CD8-positive, alpha-beta memory T cell (primary cell): ENCODE data around the gene ZFP57. TPM values are rescaled to one million over a fixed set of nuclear protein-coding genes. Genes with fewer than 3 reads are reported as not detected.
A peak's percentile ranks its signal among the peaks of the same experiment; 100 is the strongest.

Source experiments
- CTCF ChIA-PET: fragments of 350-600 bp; sonication (Branson Sonifier 250); formaldehyde crosslinking; loops from one replicate; lab custom pipeline; 2021; ENCODE audit warnings: antibody characterized with exemption; lab: Charles Lee
- POLR2A ChIA-PET: fragments of 350-600 bp; sonication (Branson Sonifier 250); formaldehyde crosslinking; loops from one replicate; lab custom pipeline; 2021; ENCODE audit warnings: antibody characterized with exemption; lab: Charles Lee
- DNase-seq, 5 donors: peaks; one replicate each; pipeline versions ENCODE4 v3.0.0 to v3.0.0-alpha.2; 2020 to 2022; ENCODE audit warnings: mixed read lengths in 1 of 5
- H3K27ac ChIP-seq: one replicate; pipeline ENCODE4 v1.7.0; 2013; ENCODE audit warnings: low read depth, mild to moderate bottlenecking, low read length, moderate library complexity
- H3K27me3 ChIP-seq: 2 replicates; pipeline ENCODE4 v1.7.0; 2013; ENCODE audit warnings: low read length, mild to moderate bottlenecking; ENCODE audit not compliant: insufficient read depth, poor library complexity, severe bottlenecking
- H3K36me3 ChIP-seq: 2 replicates; pipeline ENCODE4 v1.7.0; 2013; ENCODE audit warnings: mild to moderate bottlenecking, low read length, moderate library complexity; ENCODE audit not compliant: insufficient read depth
- H3K4me1 ChIP-seq: 2 replicates; pipeline ENCODE4 v1.7.0; 2013; ENCODE audit warnings: mild to moderate bottlenecking, low read length, moderate library complexity; ENCODE audit not compliant: insufficient read depth
- H3K4me3 ChIP-seq: 2 replicates; pipeline ENCODE4 v1.7.0; 2013; ENCODE audit warnings: mild to moderate bottlenecking, low read length
- H3K9me3 ChIP-seq: 2 replicates; pipeline ENCODE4 v1.7.0; 2013; ENCODE audit warnings: mild to moderate bottlenecking, low read length
- H3K27ac Mint-ChIP-seq, 8 donors: one replicate each; pipeline ENCODE4 v1.8.0; 2020 to 2021; ENCODE audit warnings: mixed read lengths in 8 of 8, mild to moderate bottlenecking in 6 of 8, inconsistent platforms in 3 of 8, moderate library complexity in 3 of 8
- H3K27me3 Mint-ChIP-seq, 2 donors: one replicate each; pipeline ENCODE4 v1.8.0; 2020 to 2021; ENCODE audit warnings: mixed read lengths in 2 of 2, mild to moderate bottlenecking in 1 of 2, moderate library complexity in 1 of 2
- H3K36me3 Mint-ChIP-seq, 3 donors: one replicate each; pipeline ENCODE4 v1.8.0; 2020 to 2021; ENCODE audit warnings: mixed read lengths in 3 of 3, inconsistent platforms in 1 of 3, mild to moderate bottlenecking in 1 of 3
- H3K4me1 Mint-ChIP-seq, 3 donors: one replicate each; pipeline ENCODE4 v1.8.0; 2020 to 2021; ENCODE audit warnings: mixed read lengths in 3 of 3, inconsistent platforms in 1 of 3, mild to moderate bottlenecking in 1 of 3
- H3K4me3 Mint-ChIP-seq, 7 donors: one replicate each; pipeline ENCODE4 v1.8.0; 2020 to 2021; ENCODE audit warnings: mixed read lengths in 7 of 7, mild to moderate bottlenecking in 6 of 7, moderate library complexity in 4 of 7, inconsistent platforms in 2 of 7
- H3K9me3 Mint-ChIP-seq, 5 donors: one replicate each; pipeline ENCODE4 v1.8.0; 2020 to 2022; ENCODE audit warnings: mixed read lengths in 5 of 5, mild to moderate bottlenecking in 3 of 5, moderate library complexity in 2 of 5, inconsistent platforms in 1 of 5
- polyA plus RNA-seq: library from polyadenylated mRNA; unstranded; fragments of 300-500 nt; fragmentation: Illumina TruSeq; gene quantifications from one replicate; pipeline ENCODE4 v1.2.3, GENCODE V29; 2021
- total RNA-seq, 2 experiments: library from RNA; stranded (reverse); gene quantifications; one replicate each; pipeline ENCODE4 v1.2.3, GENCODE V29; 2021

Gene ZFP57
- total and polyA plus RNA-seq, 3 experiments from 2014 or later, result 2.2 to 9.2 (median 9.0) TPM

DNA sequence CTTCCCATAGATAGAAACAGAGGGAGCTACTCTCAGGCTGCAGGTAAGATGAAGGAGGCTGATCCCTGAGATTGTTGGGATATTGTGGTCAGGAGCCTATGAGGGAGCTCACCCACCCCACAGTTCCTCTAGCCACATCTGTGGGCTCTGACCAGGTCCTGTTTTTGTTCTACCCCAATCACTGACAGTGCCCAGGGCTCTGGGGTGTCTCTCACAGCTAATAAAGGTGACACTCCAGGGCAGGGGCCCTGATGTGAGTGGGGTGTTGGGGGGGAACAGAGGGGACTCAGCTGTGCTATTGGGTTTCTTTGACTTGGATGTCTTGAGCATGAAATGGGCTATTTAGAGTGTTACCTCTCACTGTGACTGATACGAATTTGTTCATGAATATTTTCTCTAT, 45.0 kb upstream of the ZFP57 start:
- H3K4me1 ChIP-seq, result peaks cover 51% of the 10 kb centered on the region
- H3K27ac Mint-ChIP-seq, result peak overlapping the region; percentile 41 to 99 (median 96)
- peak overlapping the region; percentile 94 to 97 (median 97) for H3K4me3 Mint-ChIP-seq
- H3K27me3 ChIP-seq, result no peaks in the 10 kb centered on the region
- CTCF ChIA-PET, result interaction anchor here (0.7 to 3.9 kb wide), 10 partner anchors 9 to 405 kb away, joined by 3 to 19 read pairs (median 4); no protein-coding TSS in a partner anchor
- H3K36me3 Mint-ChIP-seq, result peaks cover 21 to 61% (median 22%) of the 10 kb centered on the region in 3 donors
- peak overlapping the region; percentile 97 for H3K4me3 ChIP-seq
- DNase-seq, result no peak
- no peak overlapping the region for H3K27ac ChIP-seq
- H3K36me3 ChIP-seq, result peaks cover 32% of the 10 kb centered on the region
- POLR2A ChIA-PET, result interaction anchor here (0.7 to 1.6 kb wide), 6 partner anchors 8 to 40 kb away, joined by 4 to 10 read pairs (median 6); no protein-coding TSS in a partner anchor
- no peaks in the 10 kb centered on the region for H3K9me3 ChIP-seq
- H3K27me3 Mint-ChIP-seq, result peaks cover 0 to 10% of the 10 kb centered on the region in 2 donors
- H3K9me3 Mint-ChIP-seq, result no peaks in the 10 kb centered on the region
- H3K4me1 Mint-ChIP-seq, result peaks cover 73 to 79% (median 78%) of the 10 kb centered on the region in 3 donors

DNA sequence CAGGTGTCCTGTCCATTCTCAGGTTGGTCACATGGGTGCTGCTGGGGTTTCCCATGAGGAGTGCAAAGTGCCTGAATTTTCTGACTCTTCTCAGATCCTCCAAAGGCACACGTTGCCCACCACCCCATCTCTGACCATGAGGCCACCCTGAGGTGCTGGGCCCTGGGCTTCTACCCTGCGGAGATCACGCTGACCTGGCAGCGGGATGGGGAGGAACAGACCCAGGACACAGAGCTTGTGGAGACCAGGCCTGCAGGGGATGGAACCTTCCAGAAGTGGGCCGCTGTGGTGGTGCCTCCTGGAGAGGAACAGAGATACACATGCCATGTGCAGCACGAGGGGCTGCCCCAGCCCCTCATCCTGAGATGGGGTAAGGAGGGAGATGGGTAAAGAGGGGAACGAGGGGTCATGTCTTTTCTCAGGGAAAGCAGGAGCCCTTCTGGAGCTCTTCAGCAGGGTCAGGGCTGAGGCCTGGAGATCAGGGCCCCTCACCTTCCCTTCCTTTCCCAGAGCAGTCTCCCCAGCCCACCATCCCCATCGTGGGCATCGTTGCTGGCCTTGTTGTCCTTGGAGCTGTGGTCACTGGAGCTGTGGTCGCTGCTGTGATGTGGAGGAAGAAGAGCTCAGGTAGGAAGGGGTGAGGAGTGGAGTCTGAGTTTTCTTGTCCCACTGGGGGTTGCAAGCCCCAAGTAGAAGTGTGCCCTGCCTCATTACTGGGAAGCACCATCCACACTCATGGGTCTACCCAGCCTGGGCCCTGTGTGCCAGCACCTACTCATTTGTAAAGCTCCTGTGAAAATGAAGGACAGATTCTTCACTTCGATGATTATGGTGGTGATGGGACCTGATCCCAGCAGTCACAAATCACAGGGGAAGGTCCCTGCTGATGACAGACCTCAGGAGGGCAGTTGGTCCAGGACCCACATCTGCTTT, 44.3 kb upstream of the ZFP57 start:
- H3K27me3 ChIP-seq, result no peaks in the 10 kb centered on the region
- Mint-ChIP-seq H3K36me3 (peaks cover 21 to 61% (median 22%) of the 10 kb centered on the region in 3 donors), H3K9me3 (no peaks in the 10 kb centered on the region), H3K27me3 (peaks cover 0 to 10% of the 10 kb centered on the region in 2 donors), H3K4me1 (peaks cover 65 to 72% (median 71%) of the 10 kb centered on the region in 3 donors), H3K27ac (peak overlapping the region; percentile 95 to 100 (median 98)), H3K4me3 (peak overlapping the region; percentile 94 to 97 (median 97))
- ChIA-PET CTCF (interaction anchor here (0.7 to 3.9 kb wide), 9 partner anchors 9 to 406 kb away, joined by 3 to 19 read pairs (median 4); no protein-coding TSS in a partner anchor), POLR2A (interaction anchor here (1.2 to 1.5 kb wide), 3 partner anchors 9 to 24 kb away, joined by 5 to 10 read pairs (median 5); no protein-coding TSS in a partner anchor)
- H3K4me3 ChIP-seq, result peak overlapping the region; percentile 97
- H3K36me3 ChIP-seq, result peaks cover 32% of the 10 kb centered on the region
- no peaks in the 10 kb centered on the region for H3K9me3 ChIP-seq
- no peak for DNase-seq
- peaks cover 53% of the 10 kb centered on the region for H3K4me1 ChIP-seq
- no peak overlapping the region for H3K27ac ChIP-seq

DNA sequence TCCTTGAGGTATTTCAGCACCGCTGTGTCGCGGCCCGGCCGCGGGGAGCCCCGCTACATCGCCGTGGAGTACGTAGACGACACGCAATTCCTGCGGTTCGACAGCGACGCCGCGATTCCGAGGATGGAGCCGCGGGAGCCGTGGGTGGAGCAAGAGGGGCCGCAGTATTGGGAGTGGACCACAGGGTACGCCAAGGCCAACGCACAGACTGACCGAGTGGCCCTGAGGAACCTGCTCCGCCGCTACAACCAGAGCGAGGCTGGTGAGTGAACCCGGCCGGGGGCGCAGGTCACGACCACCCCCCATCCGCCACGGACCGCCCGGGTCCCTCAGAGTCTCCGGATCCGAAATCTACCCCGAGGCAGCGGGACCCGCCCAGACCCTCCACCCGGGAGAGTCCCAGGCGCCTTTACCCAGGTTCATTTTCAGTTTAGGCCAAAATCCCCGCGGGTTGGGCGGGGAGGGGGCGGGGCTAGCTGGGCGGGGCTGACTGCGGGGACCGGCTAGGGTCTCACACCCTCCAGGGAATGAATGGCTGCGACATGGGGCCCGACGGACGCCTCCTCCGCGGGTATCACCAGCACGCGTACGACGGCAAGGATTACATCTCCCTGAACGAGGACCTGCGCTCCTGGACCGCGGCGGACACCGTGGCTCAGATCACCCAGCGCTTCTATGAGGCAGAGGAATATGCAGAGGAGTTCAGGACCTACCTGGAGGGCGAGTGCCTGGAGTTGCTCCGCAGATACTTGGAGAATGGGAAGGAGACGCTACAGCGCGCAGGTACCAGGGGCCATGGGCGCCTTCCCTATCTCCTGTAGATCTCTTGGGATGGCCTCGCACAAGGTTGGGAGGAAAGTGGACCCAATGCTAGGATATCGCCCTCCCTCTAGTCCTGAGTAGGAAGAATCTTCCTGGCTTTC, 43.0 kb upstream of the ZFP57 start:
- Mint-ChIP-seq H3K9me3 (no peaks in the 10 kb centered on the region), H3K4me3 (peak overlapping the region; percentile 94 to 97 (median 97)), H3K27me3 (peaks cover 0 to 10% of the 10 kb centered on the region in 2 donors), H3K36me3 (peaks cover 21 to 61% (median 22%) of the 10 kb centered on the region in 3 donors), H3K27ac (peak overlapping the region; percentile 95 to 100 (median 98)), H3K4me1 (peaks cover 57 to 61% (median 60%) of the 10 kb centered on the region in 3 donors)
- Histone ChIP-seq H3K9me3 (no peaks in the 10 kb centered on the region), H3K27me3 (no peaks in the 10 kb centered on the region), H3K27ac (peak overlapping the region; percentile 96), H3K4me1 (peaks cover 53% of the 10 kb centered on the region), H3K36me3 (peaks cover 32% of the 10 kb centered on the region), H3K4me3 (peak overlapping the region; percentile 97)
- CTCF ChIA-PET, result no interaction called here
- POLR2A ChIA-PET, result no interaction called here
- peak; percentile 58 to 86 (median 73) for DNase-seq

DNA sequence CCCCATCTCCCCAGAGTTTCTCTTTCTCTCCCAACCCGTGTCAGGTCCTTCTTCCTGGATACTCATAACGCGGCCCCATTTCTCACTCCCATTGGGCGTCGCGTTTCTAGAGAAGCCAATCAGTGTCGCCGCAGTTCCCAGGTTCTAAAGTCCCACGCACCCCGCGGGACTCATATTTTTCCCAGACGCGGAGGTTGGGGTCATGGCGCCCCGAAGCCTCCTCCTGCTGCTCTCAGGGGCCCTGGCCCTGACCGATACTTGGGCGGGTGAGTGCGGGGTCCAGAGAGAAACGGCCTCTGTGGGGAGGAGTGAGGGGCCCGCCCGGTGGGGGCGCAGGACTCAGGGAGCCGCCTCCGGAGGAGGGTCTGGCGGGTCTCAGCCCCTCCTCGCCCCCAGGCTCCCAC, 42.3 kb upstream of the ZFP57 start, which contains the start of gene HLA-F:
Gene HLA-F, plus strand, starts transcription at position 173 of the 404 bp plus-strand sequence. Its CDS starts 30 bp downstream, at position 203.
- peak within 1 kb of the TSS; percentile 96 for H3K27ac ChIP-seq
- no peaks in the 10 kb centered on the region for H3K9me3 ChIP-seq
- Mint-ChIP-seq H3K27ac (peak within 1 kb of the TSS; percentile 97 to 100 (median 99)), H3K9me3 (no peaks in the 10 kb centered on the region), H3K36me3 (peaks cover 21 to 55% (median 22%) of the 10 kb centered on the region in 3 donors), H3K27me3 (peaks cover 0 to 10% of the 10 kb centered on the region in 2 donors), H3K4me3 (peak within 1 kb of the TSS; percentile 94 to 97 (median 97)), H3K4me1 (peaks cover 53 to 54% (median 53%) of the 10 kb centered on the region in 3 donors)
- H3K36me3 ChIP-seq, result peaks cover 32% of the 10 kb centered on the region
- H3K4me3 ChIP-seq, result peak within 1 kb of the TSS; percentile 97
- H3K27me3 ChIP-seq, result no peaks in the 10 kb centered on the region
- H3K4me1 ChIP-seq, result peaks cover 53% of the 10 kb centered on the region
- ChIA-PET CTCF (interaction anchor here (1.0 to 1.7 kb wide), 3 partner anchors 13 to 17 kb away, joined by 4 to 8 read pairs (median 4); no protein-coding TSS in a partner anchor), POLR2A (no interaction called here)
- peak in 4 of 5 donors; percentile 87 to 94 (median 88) for DNase-seq

- CTCF ChIA-PET, result interaction anchor here (1.5 to 1.9 kb wide), 2 partner anchors 10 to 18 kb away, joined by 3 to 4 read pairs; no protein-coding TSS in a partner anchor
- DNase-seq, result peak in 2 of 5 donors; percentile 46 to 59
Observed at GRCh38 chr6:29720863-29721262, 39.9 kb upstream of the ZFP57 start.

DNA sequence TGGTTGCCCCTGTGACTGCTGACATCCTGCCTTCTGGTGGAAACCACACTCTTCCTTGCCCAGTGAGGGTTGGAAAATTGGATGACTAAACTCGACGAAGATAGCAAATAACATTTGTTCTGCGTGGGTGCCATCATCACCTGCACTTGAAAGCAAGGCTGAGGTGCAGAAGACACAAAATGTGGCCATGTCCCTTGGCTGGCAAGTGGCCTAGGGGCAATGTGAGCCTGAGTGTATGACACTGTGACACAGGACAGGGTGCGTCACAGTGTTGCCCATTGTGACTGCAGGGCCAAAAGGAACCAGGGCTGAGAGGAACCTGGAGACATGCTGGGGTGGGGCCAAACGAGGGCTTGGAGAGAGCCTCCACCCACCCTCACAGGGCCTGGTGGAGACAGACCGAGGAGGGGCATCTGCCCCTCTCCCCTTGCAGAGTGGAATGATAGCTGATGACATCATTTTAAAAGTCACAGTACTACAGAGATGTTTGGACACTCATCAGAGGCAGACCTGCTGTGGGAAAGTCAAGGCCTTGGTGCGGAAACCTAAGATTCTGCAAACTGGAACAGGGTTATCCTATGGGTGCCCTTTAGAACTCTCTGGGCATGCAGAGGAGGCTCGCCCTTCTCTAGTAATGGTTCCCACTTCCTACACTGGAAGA, 29.5 kb upstream of the ZFP57 start:
- H3K36me3 Mint-ChIP-seq, result no peaks in the 10 kb centered on the region

More at GRCh38 chr6:29720863-29721262, 39.9 kb upstream of the ZFP57 start:
- Mint-ChIP-seq H3K4me3 (peak overlapping the region in 1 of 7 donors; percentile 81), H3K27ac (peak overlapping the region in 1 of 8 donors; percentile 98), H3K4me1 (peaks cover 29 to 30% (median 29%) of the 10 kb centered on the region in 3 donors), H3K9me3 (no peaks in the 10 kb centered on the region), H3K36me3 (peaks cover 9 to 30% (median 17%) of the 10 kb centered on the region in 3 donors), H3K27me3 (peaks cover 0 to 10% of the 10 kb centered on the region in 2 donors)
- H3K36me3 ChIP-seq, result peaks cover 19% of the 10 kb centered on the region
- POLR2A ChIA-PET, result interaction anchor here (0.7 kb wide), 1 partner anchor 22 kb away, joined by 5 read pairs; no protein-coding TSS in a partner anchor
- H3K4me3 ChIP-seq, result no peak overlapping the region
- no peaks in the 10 kb centered on the region for H3K9me3 ChIP-seq
- H3K27ac ChIP-seq, result no peak overlapping the region
- H3K4me1 ChIP-seq, result peaks cover 33% of the 10 kb centered on the region
- H3K27me3 ChIP-seq, result no peaks in the 10 kb centered on the region

More for the DNA sequence above, 29.5 kb upstream of the ZFP57 start:
- Histone ChIP-seq H3K4me1 (peaks cover 70% of the 10 kb centered on the region), H3K27me3 (no peaks in the 10 kb centered on the region), H3K4me3 (peak overlapping the region; percentile 6), H3K36me3 (no peaks in the 10 kb centered on the region), H3K27ac (no peak overlapping the region), H3K9me3 (no peaks in the 10 kb centered on the region)
- no peaks in the 10 kb centered on the region for H3K9me3 Mint-ChIP-seq
- peaks cover 0 to 5% of the 10 kb centered on the region in 2 donors for H3K27me3 Mint-ChIP-seq
- POLR2A ChIA-PET, result no interaction called here
- CTCF ChIA-PET, result interaction anchor here (1.0 to 3.0 kb wide), 6 partner anchors 11 to 124 kb away, joined by 3 to 13 read pairs (median 3); partner anchors contain the start of gene HLA-F
- DNase-seq, result no peak
- H3K27ac Mint-ChIP-seq, result peak overlapping the region in 6 of 8 donors; percentile 48 to 87 (median 74)
- H3K4me1 Mint-ChIP-seq, result peaks cover 43 to 80% (median 79%) of the 10 kb centered on the region in 3 donors
- peak overlapping the region in 6 of 7 donors; percentile 44 to 71 (median 50) for H3K4me3 Mint-ChIP-seq
